HG03175 (cell line): ENCODE results near the gene ALDOC.

ENCODE experiments used
- ATAC-seq: cut with Tn5 transposase; IDR thresholded peaks from one replicate; pipeline ENCODE4 v1.9.1; 2021; ENCODE audit warnings: mild to moderate bottlenecking, moderate library complexity; ENCODE audit not compliant: unreplicated experiment

ALDOC gene

DNA sequence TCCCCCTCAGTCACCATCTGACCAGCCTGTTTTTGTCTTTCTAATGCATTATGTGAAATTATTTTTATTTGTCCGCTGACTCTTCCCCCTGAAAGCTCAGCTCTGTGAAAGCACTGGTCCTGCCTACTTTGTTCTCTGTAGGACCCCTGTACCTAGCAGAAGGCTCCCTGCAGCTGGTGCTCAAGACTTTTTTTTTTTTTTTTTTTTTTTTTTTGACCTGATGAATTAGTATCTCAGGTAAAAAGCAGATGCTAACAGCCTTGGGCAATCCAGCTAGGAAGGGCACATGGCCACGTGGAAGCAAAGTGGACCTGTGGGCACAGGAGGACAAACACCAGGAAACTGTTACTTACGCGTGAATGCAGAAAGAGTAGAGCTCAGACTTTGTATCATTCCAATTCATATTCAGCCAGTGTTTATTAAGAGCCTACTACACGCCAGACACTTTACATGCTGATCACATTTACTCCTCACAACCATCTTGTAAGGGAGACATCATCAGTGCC is 23.6 kb downstream of the ALDOC start:
- ATAC-seq: no peak

DNA sequence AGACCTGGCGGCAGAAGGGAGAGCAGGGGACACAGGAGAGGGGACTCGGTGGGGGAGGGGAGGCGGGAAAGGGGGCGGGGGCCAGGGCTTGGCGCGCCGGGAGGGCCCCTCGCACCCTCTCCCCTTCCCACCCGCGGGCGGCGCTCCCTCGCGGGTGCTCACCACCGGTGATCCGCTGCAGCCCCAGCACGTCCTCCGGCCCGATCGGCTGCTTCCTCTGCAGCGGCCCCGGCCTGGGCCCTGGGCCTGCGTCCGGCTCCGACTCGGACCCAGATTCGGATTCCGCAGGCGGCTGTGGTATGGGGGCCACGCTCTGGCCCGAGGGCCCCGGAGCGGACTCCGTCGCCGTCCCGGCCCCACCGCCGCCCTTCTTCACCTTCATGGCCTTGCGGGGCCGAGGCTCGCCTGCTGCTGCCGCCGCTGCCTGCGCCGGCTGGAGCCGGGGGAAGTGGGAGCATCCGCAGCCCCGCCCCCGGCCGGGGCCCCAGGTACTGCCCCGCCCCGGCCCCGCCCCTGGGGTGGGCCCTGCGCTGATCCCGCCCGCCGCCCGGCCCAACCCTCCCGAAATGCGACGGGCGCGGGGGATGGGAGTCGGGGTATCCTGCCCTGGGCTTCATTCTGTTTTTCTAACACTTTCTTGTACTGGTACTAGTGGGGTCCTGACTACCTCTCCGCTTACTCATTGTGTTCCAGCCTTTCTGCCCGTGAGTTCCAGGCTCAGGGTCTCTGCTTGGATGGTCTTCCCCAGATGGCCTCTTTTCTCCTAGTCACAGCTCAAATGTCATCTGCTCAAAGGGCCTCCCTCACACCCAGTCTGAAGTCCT is 24.3 kb downstream of the ALDOC start, which contains the start of gene UNC119:
UNC119 (minus strand) TSS at position 449 of the 824 bp plus-strand sequence; CDS start at position 382, 67 bp downstream.
- ATAC-seq: peak; percentile 55

- no peak for ATAC-seq
These were observed 25.1 kb downstream of the ALDOC start for GRCh38 chr17:28551421-28552175.

- no peak for ATAC-seq
These were observed 25.8 kb downstream of the ALDOC start for GRCh38 chr17:28550858-28551257.

- no peak for ATAC-seq
These were observed 27.2 kb downstream of the ALDOC start for GRCh38 chr17:28549236-28550132.

DNA sequence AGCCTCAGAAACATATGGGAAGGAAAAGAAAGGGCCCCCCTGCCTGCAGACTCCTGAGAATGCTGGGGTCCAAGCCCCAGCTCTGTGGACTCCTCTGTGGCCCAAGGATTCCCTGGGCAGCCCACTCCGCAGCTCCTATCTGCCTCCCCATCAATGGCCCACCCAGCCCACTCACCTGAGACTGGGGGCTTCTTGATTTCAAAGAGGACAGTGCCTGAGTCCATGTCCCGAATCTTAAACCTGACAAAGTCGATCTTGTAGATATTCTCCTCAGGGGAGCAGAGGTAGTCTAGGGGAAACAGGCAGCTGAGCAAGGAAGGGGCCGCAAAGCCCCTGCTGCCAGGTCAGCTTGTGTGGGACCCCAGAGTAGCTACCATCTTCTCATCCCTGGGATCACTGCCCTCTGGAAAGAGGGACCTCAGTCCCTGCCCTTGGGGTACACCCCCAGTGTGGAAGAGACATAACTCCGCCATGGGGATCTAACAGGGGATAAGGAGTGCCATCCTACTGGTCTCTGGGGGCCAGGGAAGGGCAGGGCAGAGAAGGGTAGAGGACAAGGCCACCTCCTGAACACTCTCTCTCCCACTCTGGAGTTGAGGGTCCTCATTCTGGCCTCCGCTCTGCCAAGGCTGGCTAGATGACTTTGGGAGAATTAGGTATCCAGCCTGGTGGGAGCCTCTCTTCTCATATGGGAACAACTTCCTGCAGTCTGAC is 28.1 kb downstream of the ALDOC start:
- no peak for ATAC-seq

DNA sequence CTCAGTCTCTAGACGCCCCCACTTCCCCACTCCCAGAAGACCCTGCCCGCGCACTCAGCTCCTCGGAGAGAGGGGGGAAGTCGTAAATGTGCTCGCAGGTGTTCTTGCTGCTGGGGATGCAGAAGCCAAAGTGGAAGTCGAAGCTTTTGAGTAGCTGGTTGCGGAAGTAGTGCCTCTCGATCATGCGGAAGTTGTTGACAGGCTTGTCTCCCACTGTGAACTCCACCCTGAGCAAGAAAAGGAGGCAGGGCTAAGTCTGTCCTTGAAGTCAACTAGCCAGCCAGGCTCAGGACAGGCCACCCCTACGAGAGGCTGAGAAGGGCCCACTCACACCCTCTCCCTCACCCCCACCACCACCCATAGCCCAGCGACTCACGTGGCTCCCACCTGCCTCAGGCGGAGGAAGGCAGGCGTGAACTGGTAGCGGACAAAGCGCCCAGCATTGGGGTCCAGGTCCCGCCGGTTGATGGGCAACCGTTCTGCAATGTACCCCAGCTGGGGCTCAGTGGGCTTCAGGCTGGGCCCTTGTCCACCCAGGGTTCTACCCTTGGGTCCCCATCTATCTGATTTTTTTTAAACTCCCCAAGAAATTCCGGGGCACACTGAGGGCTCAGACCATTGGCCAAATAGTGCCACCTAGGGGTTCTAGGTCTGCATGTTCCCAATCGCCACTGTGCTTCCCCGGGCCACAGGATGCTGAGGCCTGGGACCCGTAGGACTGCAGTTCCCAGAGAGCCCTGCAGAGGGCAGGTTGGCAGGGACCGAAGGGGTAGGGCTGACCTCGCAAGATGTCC is 28.9 kb downstream of the ALDOC start:
- peak; percentile 51 for ATAC-seq

DNA sequence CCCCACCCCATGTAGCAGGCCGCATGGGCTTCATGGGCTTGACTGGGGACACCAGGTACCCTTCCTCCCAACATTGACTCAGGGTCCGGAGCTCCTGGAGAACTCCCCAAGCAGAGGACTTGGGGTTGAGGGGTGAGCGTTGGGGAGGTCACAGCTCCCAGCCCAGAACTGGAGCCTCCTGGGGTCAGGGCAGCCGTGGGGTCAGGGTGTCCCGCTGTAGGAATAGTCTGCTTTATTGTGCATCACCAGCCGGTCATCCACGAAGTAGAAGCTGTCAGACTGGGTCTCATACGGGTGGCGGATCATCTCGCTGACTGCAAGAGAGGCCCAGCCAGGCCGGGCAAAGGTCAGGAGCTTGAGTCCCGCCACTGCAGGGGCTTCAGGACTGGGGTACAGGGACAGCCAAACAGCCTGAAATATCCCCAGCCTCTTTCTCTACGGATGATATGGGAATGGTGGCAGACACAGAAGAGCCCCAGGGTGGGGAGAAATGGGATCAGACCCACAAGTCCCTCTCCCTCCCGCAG is 29.5 kb downstream of the ALDOC start:
- ATAC-seq: no peak

DNA sequence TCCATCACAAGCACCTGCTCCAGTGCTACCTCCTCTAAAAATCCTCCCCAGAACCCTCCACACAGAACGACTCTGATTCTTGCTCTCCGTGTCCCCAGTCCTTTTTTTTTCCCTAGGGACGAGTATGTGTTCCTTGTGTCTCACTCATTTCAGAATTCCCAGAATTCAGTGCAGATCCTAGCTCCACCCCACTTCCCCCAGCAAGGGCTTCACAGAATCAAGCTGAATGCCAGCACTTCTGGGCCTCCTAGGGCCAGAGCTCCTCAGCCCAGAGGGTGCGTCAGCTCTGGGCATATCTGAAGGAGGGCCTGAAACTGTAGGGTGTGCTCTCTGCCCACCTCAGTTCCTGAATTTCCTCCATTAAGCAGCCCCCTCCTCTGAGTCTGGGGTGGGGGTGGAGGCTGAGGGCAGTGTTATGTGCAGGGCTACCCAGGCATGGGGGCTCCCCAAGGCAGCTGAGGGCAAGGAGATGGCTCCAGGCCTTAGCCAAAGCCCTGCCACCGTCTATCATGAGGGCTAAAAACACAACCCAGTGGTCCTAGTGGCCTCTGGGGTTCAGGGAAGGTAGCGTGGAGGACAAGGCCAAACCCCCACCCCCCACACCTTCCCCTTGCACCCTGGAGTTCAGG is 30.8 kb downstream of the ALDOC start:
- no peak for ATAC-seq

DNA sequence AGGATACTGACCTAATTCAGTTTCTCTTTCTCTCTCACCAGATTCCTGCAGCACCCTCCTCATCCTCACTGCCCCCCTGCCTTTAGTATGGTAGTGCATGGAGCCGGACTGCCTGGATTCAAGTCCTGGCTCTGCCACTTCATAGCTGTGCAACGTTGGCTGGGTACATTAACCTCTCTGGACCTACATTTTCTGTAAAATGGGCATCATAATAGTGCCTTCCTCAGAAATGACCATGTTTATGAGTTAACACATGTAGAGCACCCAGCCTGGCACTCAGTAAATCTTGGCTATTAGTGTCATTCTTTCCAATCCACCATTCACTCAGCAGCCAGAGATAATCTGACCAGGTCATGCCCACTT is 31.6 kb downstream of the ALDOC start:
- ATAC-seq: no peak

DNA sequence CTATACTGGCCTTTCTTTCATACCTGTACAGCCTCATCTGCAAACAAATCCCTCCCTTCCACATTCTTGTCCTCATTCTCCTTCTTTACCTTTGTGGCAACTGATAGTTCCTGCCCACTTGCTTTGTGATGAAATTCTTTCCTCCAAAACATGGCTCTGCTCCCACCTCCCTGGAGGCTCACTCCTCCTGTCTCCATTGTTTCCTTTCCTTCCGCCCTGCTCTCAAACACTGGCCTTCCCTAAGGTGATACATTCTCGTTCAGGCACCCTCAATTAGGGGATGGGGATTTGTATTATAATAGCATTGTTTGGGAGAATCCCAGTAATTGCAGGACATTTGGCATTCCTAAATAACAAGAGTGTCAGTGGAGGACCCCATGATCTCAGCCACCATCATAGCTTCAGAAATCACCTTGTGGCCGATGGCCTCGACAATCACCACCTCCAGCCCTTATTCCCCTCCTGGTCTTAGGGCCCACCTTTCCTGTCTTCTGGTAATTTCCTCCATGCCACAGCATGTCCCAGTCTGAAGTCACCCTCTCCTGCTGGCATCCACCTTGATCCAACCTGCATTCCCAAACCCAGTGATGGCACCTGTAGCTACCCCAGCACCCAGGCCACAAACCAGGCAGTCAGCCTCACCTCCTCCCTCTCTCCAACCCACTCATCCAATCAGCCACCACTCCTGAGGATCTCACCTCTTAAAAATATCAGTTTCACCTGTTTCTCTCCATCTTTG is 32.1 kb downstream of the ALDOC start:
- no peak for ATAC-seq

GRCh38 chr17:28541439-28541838 is 35.3 kb downstream of the ALDOC start:
- ATAC-seq: no peak

DNA sequence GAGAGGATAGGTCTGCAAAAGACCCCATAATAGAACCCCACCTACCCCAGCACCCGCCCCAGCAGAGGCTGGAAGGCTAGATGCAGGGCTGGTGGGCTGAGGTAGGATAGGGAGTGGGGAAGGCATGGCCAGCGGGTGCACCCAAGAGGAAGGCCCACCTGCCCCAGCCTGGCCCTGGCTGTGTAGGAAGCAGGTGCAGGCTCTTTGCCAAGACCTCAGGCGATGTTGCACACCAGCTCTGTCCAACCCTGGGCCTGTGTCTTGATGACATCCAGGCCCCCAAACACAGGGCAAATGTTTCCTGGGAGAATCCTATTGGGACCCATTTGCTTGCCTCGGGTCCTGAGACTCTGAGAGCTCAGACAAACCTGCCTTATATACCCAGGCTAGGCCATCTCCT is 36.5 kb downstream of the ALDOC start:
- ATAC-seq: no peak

- ATAC-seq: no peak
These were observed 38.3 kb downstream of the ALDOC start for GRCh38 chr17:28538296-28538895.

GRCh38 chr17:28537219-28537610 is 39.5 kb downstream of the ALDOC start:
- no peak for ATAC-seq

DNA sequence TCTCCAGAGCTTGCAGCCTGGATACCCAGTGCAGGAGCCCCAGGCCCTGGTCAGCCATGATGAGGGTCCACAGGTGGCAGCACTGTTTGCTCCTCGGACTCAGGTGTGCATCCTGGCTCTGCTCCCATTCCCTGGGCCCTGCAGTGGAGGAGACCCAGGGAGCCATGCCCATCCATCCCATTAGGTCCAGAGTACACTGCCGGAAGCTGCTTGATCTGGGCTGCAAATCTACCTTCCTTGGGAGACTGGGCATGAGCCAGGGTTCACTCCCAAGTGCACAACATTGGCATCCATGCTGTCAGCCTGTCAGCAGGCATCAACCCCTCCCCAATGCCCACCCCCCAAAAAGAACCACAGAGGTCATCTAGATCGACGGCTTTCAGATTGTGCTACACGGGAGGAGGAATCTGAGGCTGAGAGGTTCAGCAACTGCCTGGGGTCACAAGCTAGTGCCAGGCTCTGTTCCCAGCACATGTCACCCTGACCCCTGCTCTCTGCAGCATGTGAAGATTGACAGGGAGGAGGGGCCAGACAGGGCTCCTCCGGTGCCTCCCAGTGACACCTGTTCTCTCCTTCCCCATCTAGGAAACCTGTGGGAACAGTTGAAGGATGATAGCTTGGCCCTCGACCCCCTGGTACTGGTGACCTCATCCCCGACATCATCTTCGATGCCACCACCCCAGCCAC is 40.0 kb downstream of the ALDOC start:
- ATAC-seq: no peak

GRCh38 chr17:28534740-28535375 is 41.8 kb downstream of the ALDOC start:
- no peak for ATAC-seq
